HG02885 (cell line): ENCODE results near the gene CDKAL1.
"Not testable (repeated sequence)": the region's sequence is repeated elsewhere in the genome, so short reads cannot be mapped to it uniquely, and the experiment has no call there.

ENCODE experiments used
- ATAC-seq: cut with Tn5 transposase; IDR thresholded peaks from one replicate; pipeline ENCODE4 v1.9.1; 2021; ENCODE audit warnings: mild to moderate bottlenecking; ENCODE audit not compliant: unreplicated experiment, poor library complexity

CDKAL1 gene

DNA sequence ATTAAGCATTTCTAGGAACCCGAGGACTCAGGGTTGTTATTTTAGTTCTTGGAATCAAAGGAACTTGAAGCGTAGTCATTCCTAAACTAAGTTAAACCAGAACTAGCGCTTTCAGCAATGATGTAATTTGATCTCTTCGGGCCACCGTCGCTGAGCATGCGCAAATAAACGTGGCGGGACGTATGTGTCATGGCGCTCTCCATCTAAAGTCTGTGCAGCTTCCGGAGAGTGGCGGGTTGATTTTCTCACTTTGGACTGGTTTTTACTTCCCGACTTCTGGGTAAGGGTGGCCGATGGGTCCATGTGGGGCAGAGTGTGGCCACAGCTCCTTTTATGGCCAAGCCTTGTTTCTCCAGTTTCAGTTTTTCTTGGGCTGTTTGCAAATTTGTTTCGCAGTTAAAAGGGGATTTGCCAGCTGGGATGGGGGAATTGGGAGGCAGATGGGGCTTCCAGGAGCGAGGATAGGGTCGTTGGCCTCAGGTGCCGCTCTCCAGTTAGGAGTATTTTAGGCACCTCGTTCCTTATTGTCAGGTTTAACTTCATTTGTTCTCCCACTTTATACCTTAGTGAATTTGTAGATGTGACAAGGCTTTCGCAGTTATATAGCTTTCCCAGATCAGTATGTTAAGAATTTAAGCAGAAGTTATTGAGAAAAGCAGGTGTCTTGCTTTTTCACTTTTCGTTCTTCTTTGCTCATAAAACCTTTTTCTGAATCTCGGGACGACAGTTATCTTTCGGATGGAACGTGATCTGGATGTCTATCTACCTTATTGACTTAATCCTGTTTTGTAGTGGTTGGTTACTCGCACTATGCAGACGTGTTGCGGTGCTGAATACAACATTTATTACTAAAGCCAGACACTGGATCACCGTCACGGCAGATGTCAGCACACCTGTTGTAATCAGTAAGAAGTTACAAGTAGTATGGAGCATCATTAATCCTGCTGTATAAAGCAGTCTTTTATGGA lies at the start of gene CDKAL1:
Gene CDKAL1 (plus strand): TSS at position 163 of the 968 bp plus-strand sequence. CDS start 11,894 bp downstream, outside the sequence.
- peak; percentile 88 for ATAC-seq

GRCh38 chr6:20486641-20487040 lies 47.6 kb upstream of the CDKAL1 start:
- no peak for ATAC-seq

GRCh38 chr6:20487669-20488375 lies 46.4 kb upstream of the CDKAL1 start:
- no peak for ATAC-seq

DNA sequence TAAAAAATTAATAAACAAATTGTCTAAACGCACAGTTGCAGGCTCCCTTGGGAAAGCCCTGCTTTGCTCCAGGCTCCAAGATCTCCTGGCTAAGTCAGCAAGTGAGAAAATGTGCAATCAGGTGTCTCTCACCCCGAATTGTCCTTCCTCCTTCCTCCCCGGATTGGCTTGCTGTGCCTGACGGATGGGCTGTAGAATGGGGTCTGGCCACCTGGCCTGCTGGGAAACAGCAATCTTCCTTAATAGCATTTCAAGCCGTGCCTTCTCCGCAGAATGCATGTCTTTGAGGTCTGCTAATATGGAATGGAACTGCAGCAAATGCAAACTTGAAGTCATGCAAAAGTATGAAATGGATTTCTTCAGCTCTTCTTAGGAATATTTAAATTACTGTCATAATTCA lies 43.7 kb upstream of the CDKAL1 start:
- no peak for ATAC-seq

DNA sequence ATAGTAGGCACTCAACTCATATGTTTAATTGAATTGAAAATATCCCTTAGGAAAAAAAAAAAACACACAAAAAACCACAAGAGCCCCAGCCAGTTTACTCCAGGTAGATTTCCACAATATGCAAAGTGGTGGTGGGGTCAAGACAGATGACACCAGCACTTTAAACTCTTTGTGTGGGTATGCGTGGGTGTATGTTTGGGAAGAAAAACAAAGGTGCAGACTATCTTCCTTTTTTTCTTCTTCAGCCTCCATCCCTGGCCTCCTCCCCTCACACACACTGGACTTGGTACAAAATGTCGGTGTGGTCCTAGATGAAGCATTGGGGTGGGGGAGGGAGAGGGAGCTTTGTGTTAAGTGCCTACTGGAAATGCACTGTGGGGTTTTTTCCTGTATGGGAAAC lies 42.2 kb upstream of the CDKAL1 start:
- no peak for ATAC-seq

- ATAC-seq, result no peak
These were observed 36.8 kb upstream of the CDKAL1 start for GRCh38 chr6:20497216-20498040.

GRCh38 chr6:20498041-20498385 lies 36.2 kb upstream of the CDKAL1 start:
- ATAC-seq, result no peak

DNA sequence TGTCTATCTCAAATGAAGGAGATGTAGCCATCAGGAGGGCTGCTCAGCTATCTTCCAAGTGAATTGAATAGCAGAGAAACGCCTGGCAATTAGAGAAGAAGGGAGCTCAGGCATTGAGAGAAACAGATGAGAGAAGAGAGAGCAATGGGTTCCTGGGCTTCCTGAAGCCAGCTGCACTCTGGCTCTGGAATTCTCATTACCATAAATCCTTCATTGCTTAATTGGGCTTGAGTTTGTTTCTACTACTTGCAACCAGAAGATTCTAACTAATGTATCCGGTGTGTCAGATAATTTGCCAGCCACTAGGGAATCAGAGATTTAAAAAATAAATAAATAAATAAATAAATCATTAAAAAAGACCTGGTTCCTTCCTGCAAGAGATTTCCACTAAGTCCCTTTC lies 25.0 kb upstream of the CDKAL1 start:
- ATAC-seq, result no peak

DNA sequence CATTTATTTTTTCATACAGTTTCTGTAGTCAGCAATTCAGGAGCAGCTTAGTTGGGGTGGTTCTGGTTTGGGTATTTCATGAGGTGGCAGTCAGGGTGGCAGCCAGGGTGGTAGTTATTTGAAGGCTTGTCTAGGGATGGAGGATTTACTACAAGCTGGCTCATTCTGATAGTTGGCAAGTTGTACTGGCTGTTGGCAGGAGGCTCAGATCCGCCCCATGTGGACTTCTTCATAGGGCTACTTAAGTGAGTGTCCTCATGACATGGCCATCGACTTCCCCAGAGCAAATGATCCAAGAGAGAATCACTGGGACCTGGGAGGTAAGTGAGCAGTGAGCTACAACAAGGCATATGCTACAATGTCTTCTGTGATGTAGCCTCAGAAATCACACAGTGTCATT lies 22.4 kb upstream of the CDKAL1 start:
- no peak for ATAC-seq

DNA sequence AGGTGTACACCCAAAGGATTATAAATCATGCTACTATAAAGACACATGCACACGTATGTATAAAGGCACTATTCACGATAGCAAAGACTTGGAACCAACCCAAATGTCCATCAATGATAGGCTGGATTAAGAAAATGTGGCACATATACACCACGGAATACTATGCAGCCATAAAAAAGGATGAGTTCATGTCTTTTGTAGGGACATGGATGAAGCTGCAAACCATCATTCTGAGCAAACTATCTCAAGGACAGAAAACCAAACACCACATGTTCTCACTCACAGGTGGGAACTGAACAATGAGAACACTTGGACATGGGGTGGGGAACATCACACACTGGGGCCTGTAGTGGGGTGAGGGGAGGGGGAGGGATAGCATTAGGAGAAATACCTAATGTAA lies 9.0 kb upstream of the CDKAL1 start:
- not testable (repeated sequence) for ATAC-seq

DNA sequence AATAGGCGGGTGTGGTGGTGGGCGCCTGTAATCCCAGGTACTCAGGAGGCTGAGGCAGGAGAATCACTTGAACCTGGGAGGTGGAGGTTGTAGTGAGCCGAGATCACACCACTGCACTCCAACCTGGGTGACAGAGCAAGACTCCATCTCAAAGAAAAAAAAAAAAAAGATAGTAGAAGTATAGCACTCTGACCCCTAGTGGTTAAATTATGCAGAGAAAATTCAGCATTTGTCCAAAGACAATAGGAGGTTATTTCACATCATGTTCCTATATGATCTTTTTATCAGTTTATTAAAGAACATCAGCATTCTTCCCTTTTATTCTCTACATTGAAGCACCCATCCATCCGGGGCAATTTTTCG lies 5.2 kb upstream of the CDKAL1 start:
- ATAC-seq, result peak; percentile 61

GRCh38 chr6:20532881-20533280 lies 1.4 kb upstream of the CDKAL1 start:
- ATAC-seq, result no peak

- peak; percentile 4 for ATAC-seq
These were observed 437 bp upstream of the CDKAL1 start for GRCh38 chr6:20533746-20534294.

DNA sequence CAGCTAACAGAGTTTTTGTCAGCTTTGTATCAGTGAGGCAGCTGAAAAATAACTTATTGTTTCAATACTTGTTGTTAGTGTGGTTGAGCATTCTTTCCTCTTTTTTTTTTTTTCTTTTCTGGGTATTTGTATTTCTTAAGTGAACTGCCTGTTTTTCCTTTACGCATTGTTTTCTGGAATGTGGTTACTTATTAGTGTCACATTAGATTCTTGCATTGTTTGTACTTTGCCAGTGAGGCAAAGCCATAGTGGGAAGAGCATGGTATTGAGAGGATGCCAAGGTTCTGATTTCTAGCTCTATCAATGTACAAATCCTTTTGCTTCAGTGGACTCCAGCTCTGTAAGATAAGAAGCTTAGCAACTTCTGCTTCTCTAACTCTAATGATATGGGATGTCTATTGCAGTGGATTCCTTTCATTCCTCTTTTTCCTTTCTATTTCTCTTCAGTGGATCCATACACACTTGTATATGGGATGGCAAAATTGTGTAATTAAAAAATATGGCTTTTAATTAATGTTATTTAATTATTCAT lies 3.9 kb downstream of the CDKAL1 start:
- ATAC-seq, result no peak

DNA sequence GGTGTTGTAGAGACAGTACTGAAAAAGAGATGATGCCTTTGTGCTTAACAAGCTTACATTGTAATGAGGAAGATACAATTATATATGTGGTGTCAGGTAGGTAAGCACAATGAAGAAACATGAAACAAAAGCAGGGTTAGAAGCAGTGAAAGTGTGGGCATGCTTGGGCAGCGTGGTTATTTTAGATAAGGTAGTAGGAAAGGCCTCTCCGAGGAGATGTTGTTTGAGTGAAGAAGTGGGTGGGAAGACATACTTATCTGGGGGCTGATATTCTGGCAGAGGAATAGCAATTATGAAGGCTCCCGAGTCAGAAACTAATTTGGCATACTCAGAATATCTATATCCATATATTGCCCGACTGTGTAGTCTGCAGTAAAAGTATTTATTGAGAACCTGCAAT lies 4.7 kb downstream of the CDKAL1 start:
- ATAC-seq, result no peak

- ATAC-seq, result no peak
These were observed 5.1 kb downstream of the CDKAL1 start for GRCh38 chr6:20539387-20539786.

DNA sequence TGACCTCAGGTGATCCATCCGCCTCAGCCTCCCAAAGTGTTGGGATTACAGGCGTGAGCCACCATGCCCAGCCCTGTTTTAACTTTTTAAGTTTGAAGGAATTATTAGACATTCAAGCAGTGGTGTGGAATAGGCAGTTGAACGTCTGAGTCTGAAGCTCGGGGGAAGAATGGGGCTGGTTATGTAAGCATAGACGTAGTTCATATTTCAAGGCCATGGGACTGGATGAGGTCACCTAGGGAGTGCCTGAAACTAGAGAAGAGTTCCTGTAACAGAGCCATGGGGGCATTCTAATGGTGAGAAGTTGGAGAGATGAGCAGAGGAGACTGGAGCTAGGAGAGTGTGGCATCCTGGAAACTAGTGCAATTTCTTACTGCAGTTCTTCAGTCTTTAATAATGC lies 6.4 kb downstream of the CDKAL1 start:
- ATAC-seq, result no peak

DNA sequence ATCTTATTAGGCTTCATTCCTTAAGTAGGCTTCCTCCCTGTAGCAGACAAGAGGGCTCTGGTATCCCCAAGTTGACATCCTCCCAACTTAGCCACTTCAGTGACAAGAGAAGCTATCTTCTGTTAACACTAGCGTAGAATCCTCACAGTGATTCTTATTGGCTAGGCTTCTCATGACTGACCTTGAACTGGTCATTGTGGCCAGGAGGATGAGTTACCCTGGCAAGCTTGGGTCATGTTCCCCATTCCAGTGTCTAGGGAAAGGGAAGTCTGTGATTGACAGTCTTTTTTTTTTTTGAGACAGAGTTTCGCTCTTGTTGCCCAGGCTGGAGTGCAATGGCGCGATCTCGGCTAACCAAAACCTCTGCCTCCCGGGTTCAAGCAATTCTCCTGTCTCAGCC lies 7.1 kb downstream of the CDKAL1 start:
- ATAC-seq, result no peak

DNA sequence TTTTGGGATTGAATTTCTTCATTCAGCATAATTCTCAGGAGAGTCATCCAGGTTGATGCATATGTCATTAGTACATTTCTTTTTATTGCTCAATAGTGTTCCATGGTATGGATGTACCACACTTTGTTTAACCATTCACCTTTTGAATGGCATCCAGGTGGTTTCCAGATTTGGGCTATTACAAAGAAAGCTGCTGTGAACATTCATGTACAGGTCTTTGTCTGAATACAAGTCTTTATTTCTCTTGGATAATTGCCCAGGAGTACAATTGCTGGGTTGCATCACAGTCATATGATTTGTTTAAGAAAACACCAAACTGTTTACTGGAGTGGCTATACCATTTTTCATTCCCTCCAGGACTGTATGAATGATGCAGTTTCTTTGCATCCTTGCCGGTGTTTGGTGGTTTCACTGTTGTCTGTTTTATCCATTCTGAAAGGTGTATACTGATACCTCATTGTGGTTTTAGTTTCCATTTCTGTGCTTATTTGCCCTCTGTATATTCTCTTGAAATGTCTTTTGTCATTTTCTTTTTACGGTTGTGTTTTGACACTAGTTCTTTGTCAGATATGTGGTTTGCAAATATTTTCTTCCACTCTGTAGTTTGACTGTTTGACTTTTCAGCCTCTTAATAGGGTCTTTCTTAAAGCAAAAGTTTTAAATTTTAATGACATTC lies 8.8 kb downstream of the CDKAL1 start:
- ATAC-seq, result peak; percentile 99

DNA sequence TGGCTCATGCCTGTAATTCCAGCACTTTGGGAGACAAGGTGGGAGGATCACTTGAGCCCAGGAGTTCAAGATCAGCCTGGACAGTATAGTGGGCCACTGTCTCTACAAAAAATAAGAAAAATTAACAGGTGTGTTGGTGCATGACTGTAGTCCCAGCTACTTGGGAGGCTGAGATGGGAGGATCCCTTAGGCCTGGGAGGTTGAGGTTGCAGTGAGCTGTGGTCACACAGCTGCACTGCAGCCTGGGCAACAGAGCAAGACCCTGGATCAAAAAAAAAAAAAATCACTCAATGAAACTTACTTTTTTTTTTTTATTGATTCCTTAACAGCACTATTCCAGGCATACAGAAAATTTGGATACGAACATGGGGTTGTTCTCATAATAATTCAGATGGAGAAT lies 14.0 kb downstream of the CDKAL1 start:
- ATAC-seq, result no peak
